Right hindlimb (tissue), 1 donor: ENCODE measurements around the gene MYRFL.

Source experiments
- DNase-seq: peaks from one replicate; pipeline ENCODE4 v3.0.0-alpha.2; 2018

MYRFL gene

DNA sequence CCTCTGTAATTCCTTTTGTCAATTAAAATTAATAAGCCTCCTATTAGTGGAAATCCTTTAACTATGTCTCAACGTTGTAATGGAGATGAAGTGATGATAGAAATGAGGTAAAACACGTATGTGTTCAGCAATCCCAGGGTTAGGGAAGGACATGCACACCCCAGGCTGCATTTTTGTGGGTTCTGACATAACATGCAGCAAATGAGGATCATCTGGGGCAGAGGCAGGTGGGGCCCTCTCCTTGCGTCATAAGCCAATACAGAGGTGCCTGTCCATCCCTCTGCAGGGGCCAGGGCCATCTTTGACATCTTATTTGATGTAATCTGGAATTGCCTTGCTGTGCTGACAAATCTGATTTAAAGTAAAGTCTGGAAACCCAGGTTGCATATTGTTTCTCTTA, 73.2 kb downstream of the MYRFL start:
- DNase-seq = no peak

- DNase-seq = peak; percentile 87
Observed at GRCh38 chr12:69900720-69901131, 75.7 kb downstream of the MYRFL start.

DNA sequence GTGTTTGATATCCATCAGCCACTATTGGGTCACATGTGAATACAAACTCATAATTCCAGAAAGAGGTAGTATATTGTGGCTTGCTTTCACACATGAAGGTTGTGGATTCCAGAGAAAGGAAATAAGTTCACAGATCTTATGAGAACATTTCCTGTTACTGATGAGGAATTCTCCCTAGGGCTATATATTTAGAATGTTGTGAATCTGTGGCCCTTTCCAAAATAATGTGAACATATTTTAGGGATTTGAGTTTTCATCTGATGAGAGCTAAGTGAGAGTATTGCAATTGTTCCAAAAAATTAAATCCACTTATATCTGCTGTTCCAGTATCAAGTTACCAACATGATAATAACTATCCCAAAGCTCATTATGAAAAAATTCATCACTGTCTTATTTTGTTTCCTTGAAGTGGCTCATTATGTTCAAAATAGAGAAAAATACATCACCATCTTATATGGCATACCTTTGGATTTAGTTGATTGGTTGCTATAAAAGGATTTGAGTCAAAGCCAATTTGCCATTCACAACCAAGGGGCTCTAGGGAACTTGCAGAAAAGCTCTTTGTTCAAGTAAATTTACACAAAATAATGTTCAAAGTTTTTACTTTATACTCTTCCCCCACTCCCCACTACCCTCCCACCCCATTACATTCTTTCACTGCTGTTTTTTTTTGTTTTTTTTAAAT, 76.3 kb downstream of the MYRFL start:
- no peak for DNase-seq

- DNase-seq = no peak
Observed at GRCh38 chr12:69903548-69903947, 78.5 kb downstream of the MYRFL start.

GRCh38 chr12:69904777-69905176, 79.8 kb downstream of the MYRFL start:
- no peak for DNase-seq

DNA sequence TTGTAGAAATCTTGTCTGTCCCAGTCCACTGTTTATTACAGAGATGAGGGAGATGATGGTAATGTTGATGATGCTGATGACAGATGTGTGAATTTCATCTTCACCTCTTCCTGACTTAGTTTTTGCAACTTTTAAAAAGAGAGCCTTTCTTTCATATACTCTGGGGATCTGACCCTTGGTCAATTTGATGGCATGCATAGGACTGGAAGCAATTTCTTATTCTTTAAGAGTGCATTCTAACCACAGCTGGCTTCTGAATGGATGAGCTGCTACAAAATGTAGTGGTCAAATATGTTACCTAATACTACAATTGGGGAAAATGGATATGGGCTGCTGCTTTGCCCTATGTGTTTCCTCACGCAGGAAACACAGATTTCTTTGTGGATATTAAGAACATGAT, 80.8 kb downstream of the MYRFL start:
- DNase-seq = no peak

DNA sequence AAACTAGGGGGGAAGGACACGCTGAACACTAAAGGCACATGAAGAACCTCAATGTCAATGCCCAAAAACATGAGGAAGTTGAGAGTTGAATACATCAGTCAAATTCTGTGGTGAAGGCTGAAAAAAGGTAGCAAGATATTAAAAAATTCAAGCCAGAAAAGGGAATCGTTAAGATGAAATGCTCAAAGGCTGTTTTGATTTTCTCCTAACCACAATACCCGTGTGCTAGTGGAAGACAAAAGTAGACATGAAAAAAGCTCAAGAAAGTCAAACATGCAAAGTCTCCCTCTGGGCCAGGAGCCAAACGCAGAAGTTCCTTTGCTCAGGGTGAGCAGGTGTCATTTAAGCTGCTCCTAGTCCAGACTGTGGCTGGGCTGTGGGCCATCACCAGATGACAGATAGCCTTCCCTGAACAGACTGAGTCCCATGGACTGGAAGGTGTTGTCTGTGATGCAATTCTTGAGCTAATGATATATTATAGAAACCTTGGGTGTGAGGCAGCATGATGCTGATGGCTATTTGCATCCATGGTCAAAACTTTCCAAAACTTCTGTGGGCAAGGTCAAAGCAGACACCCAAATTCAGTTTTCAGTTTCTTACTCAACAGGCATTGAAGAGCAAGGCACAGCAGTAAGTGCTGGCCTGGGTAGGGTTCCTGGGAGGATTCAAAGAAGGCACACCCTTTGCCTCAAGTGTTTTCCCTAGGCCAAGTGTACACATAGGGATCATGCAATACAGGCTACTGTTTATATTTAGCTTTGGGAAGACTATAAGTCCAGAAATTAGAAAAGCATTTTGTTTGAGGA, 81.6 kb downstream of the MYRFL start:
- no peak for DNase-seq

- DNase-seq = no peak
Observed at GRCh38 chr12:69908203-69908602, 83.2 kb downstream of the MYRFL start.

DNA sequence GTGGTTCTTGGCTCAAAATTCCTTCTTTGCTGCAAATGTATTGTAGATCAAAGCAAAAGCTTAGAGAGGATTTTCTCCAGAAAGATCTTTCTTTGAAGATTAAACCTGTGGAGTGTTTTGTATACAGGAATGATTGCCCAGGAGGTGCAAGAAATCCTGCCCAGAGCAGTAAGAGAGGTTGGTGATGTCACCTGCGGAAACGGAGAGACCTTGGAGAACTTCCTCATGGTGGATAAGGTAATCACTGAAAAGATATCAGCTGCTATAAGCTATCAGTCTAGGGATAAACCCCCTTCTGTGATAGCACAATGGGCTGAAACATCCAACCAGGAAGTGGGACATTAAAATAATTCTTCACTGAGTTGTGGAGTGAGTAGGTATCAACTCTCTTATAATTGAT, 85.7 kb downstream of the MYRFL start:
- no peak for DNase-seq

DNA sequence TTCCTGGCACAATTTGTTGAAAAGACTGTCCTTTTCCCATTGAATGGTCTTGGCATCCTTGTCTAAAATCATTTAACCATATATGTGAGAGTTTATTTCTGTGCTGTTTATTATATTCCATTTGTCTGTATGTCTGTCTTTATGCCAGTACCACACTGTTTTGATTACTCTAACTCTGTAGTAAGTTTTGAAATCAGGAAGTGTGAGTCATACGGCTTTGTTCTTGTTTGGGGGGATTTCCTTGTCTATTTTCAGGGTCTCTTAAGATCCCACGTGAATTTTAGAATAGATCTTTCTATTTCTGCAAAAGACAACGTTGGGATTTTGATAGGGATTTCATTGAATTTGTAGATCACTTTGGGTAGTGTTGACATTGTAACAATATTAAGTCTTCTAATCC, 88.5 kb downstream of the MYRFL start:
- DNase-seq = no peak

DNA sequence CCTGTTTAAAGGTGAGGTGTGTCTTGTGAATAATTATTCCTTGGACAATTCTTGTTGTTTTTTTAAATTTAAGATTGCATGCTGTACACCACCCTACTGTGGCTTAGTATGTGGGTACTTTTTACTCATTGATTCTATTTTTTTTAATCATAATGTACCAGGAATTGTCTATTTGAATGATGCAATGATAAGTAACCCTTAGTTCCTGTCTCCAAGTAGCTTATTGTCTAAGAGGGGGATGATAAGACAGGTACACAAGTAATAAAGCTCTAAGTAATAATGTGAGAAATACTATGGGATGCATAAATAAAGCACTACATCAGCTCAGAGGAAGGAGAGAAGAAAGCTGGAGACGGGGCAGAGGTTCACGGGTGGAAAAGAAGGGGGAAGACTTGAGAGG, 90.9 kb downstream of the MYRFL start:
- DNase-seq = no peak

DNA sequence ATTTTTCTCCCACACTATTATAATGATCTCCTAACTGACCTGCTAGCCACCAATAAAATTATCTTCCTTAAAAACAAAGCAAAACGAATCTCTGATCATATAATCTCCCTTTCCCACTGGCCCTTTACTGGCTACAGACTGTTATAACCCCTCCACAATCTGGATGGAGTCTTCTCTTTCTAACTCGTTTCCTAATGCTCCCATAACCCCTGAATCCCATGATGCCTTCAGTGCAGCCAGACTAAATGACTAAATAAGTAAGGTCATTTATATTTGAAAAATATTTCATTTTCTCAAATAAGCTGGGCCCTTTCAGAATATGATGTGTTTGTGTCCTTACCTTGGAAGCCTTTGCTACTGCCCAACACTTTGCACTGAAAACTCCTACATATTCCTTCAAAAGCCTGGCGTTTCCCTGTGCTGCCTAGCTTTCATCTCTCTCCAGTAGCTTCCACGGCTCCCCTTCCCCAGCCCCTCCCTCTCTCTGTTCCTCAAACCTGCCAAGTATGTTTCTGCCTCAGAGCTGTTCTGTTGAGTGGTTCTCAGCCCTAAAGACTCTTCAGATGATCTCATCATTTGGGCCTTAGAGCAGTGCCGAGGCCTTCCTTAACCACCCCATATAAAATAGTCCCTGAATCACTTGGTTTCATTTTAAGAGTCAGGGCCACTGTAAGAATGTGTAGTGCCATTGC, 91.7 kb downstream of the MYRFL start:
- peak; percentile 75 for DNase-seq

DNA sequence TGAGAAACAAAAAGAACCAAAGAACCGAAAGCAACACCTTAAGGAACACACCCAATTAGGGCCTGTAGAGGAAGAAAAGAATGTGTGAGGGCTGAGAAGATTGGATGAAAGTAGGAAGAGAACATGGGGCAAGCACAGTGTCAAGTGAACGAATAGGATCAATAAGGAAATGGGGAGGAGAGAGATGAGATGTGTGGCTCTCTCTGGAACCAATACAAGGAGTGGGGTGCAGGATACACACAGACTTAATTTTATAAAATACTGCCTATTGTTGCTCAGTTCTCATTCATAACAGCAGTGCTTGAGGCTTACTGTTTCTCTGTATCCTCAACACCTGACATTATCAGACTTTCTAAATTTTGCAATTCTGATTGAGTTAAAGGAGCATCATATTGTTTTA, 93.3 kb downstream of the MYRFL start:
- no peak for DNase-seq

- peak; percentile 52 for DNase-seq
Observed at GRCh38 chr12:69919495-69919894, 94.5 kb downstream of the MYRFL start.

DNA sequence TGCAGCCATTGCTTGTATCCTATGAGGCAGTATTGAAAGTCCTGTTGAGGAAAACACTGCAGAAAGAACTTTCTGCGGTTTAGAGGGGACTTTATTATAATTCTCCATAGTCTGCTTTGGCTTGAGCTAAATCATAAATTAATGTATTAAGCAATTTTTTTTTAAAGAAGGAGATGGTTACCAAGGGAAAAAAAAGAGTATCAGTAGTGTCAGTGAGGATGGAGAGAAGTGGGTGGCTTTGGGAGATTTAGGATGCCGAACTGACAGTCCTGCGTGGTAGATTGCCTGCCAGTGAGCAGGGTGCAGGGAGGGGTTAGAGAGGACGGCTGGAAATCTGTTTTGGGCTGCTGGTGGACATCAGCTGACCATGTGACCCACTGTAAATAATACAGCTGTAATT, 96.8 kb downstream of the MYRFL start:
- no peak for DNase-seq

GRCh38 chr12:69922999-69923398, 98.0 kb downstream of the MYRFL start:
- DNase-seq = no peak

DNA sequence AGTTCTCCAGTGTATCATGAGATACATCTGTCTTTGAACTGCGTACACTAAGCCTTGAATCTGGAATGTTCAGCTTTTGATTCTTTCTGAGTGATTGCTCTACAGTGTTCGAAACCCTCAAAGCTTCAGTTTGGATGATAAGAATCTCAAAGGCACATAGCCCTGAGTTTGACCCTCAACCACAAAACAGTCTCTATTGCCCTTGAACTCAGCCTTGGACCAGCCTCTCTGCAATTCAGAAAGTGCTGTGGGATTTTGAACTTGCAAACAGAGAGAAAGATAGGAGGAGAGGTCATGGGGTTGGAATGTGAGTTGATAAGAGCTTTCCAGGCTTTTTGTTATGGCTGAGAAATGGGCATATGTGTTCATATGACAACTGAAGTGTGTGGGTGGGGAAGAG, 100.3 kb downstream of the MYRFL start:
- no peak for DNase-seq

- DNase-seq = no peak
Observed at GRCh38 chr12:69927164-69927563, 102.1 kb downstream of the MYRFL start.

- no peak for DNase-seq
Observed at GRCh38 chr12:69929125-69929524, 104.1 kb downstream of the MYRFL start.

- DNase-seq = no peak
Observed at GRCh38 chr12:69929531-69929930, 104.5 kb downstream of the MYRFL start.

DNA sequence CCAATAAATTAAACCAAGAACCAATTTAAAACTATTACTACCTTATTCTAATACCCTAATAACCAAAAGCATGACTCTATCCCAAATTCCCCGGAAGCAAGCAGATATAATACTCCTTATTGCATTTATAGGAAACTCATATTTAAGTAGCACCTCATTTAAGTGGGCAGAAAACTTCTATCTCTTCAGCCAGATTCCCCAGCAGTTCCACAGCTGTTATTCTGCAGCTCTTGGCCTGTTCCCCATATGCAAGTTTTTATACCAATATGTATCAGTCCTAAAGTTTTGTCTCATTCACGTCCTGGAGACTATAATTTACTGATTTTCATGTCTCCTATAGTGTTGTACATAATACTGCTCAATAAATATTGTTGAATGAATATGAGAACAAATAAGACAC, 106.5 kb downstream of the MYRFL start:
- DNase-seq = no peak

DNA sequence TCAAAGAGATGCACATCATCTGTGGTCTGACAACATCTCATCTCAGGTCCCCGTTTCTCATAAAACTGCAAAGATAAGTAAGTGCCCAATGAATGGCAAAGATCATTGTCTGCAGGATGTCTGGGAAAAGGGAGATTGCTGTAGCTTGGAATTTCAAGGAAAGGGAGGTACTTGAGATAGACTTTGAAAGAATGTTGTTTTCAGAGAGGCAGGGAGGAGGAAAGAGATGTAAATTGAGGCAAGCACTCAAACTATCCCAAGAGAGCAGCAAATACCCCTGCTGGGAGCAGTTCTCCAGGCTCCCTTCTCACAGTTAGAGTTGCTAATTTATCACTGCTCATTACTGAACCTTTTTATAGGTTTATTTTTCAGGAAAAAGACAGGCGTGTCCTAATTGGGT, 107.1 kb downstream of the MYRFL start:
- DNase-seq = no peak

DNA sequence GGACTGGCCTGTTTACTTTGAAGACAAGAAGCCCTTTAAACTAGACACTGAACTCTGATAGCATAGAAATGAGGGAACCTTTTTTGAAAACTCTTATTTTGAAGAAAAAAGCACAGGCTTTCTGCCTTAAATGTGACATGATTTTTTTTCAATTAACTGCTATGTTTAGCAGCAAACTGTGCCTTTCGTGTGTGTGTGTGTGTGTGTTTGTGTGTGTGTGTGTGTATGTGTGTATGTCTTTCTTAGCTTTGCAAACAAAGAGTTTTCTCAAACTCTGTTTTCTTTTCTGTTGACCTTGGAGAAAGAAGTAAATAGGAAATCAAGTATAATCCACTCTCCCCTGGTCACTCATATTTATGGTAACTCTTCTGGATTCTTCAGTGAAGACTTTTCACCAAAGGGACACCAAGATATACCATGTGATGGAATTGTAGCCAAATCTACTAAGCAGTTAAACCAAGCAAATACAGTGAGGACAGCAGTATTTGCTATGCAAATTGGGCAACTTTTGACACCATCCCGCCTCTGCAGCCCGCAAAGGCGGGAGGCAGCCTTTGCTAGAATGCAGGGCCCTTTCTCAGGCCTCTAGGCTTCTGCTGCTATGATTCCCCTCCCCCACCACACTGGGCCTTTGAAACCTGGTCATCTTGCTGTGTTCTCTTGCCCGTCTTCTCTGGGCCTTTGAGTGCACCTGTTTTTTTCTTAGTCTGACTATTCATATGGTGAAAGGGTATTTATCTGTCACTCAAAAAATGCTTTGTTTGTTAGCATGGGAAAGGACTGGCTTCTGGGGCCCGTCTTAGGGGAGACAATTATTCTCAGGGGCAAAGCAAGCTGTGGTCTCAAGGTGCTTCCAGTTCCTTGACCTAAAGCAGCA, 107.9 kb downstream of the MYRFL start:
- DNase-seq = no peak
